Fibroblast of skin of abdomen (primary cell): ENCODE data around the gene OLFM3.

Source experiments
- DNase-seq: peaks from one replicate; pipeline ENCODE4 v3.0.0-alpha.2; 2013

The OLFM3 gene

DNA sequence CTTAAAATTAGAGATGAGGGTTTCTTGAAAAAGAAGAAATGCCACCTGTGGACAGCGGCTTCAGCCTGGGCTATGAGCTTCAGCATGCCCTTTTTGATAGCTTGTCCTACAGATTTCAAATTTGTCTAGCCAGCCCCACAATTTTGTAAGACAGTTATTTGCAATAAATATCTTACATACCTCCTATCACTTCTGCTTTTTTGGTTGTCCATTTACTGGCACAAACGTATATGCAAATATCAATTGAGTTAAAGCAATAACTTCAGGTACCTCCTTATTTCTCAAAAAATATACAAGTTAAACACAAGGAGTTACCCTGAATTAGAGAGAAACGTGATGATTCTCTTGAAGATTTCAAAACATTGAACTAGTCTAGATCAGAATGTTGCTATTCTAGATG, 53.5 kb downstream of the OLFM3 start:
- DNase-seq, result no peak

- no peak for DNase-seq
Observed at GRCh38 chr1:101942516-101943193, 54.1 kb downstream of the OLFM3 start.

DNA sequence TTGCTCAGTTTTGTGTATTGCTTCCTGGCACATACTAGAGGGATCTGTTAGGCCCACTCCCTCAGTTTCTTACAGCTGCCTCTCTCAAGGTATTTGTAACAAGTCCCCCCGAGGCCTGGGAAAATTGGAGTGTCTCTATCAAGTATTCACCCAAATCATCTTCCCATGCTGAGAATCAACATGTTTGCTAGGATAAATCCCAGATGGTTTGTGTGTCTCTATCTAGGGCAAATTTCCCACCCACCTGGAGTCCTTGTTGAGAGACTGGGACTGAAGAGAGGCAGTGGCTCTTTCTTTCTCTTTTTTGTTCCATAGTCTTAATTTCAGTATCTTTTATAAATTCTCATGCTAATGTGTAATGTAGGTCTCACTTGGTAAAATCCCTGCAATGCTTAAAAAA, 58.0 kb downstream of the OLFM3 start:
- DNase-seq, result no peak

DNA sequence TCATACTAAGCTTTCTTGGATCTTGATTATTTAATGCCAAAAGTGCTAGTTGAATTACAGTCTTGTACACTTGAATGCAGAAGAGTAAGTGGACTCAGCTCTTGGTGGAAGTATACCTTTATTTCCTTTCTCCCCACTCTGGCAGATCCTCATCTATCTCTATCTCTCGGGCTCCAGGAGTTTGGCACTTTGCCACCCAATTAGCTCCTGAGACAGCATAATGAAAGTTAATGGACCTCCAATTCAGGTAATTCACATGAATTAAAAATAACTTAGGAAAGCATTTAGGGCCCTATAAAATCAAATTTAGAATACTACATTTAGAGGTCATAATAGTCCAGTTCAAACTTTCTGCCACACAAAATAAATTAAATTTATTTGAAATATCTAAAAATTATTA, 67.4 kb downstream of the OLFM3 start:
- no peak for DNase-seq

GRCh38 chr1:101928829-101929228, 67.9 kb downstream of the OLFM3 start:
- DNase-seq, result no peak

DNA sequence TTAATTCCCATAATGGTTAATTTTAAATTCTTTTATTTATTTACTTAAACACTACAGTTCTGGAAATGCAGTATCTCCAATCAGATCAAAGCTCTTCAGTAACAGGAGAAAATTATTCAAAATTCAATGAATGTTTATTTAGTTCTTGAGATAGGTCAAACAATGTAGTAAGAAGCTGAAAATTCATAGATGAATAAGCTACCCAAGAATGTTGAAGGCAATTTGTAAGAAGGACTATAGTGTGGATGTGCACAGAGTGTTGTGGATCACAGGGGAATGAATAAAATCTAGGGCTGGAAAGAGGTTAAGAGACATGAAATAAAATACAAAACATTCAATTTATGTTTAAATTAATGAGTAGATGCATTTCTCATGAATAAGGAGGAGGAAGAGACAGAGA, 72.0 kb downstream of the OLFM3 start:
- no peak for DNase-seq

DNA sequence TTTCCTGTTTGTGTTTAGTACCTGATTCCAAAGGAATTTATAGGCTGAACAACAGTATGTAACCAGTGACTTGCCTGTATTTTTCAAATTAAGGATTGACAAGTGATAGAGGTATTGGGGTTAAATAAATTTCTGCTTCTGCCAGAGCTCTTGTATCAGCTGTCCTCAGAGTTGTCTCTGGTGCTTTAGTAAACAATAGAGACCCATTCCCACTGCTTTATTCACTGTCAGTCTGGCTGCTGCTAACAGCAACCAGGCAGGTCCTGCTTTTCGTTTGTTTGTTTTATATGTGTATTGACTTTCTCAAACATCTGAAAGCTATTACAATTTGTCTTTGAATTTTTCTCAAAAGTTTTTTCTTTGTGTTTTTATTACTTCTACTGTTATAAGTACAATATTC, 76.1 kb downstream of the OLFM3 start:
- DNase-seq, result no peak

- no peak for DNase-seq
Observed at GRCh38 chr1:101918277-101918676, 78.4 kb downstream of the OLFM3 start.

DNA sequence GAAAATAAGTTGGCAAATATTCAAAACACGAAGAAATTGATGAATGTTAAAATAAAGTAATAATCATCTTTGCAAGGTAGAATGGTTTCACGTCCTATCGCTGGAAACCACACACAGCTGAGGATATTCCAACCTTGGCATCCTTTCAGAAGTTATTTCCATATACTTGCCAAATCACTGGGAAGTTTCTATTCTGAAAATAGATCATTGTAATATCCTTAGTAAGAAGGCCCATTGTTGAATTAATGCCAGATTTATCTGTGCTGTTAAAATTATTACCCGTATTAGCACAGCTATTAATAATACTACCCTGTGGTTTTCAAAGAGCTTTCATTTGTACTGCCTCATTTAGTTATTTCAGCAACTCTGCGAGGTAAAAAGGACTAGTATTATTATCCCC, 81.1 kb downstream of the OLFM3 start:
- no peak for DNase-seq

- no peak for DNase-seq
Observed at GRCh38 chr1:101914473-101915242, 82.1 kb downstream of the OLFM3 start.

GRCh38 chr1:101911894-101912293, 84.8 kb downstream of the OLFM3 start:
- no peak for DNase-seq

GRCh38 chr1:101908980-101909379, 87.7 kb downstream of the OLFM3 start:
- DNase-seq, result no peak

DNA sequence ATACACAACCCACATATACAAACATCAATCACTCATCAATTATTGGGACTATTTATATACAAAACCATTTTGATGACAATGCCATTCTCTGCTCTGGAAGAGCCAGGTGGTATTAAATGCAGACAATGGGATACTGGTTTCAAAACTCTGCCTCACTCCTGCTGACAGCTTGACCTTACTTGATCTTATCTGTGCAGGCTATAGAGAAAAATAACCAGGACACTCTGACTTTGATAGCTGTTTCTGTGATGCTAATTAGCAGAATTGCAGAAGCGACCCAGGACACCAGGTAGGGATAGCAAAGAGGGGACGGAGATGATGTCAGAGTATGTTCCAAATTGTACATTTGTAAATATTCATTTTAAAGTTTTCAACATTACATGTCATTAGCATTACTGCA, 89.5 kb downstream of the OLFM3 start:
- DNase-seq, result no peak

GRCh38 chr1:101905283-101905835, 91.4 kb downstream of the OLFM3 start:
- DNase-seq, result no peak

DNA sequence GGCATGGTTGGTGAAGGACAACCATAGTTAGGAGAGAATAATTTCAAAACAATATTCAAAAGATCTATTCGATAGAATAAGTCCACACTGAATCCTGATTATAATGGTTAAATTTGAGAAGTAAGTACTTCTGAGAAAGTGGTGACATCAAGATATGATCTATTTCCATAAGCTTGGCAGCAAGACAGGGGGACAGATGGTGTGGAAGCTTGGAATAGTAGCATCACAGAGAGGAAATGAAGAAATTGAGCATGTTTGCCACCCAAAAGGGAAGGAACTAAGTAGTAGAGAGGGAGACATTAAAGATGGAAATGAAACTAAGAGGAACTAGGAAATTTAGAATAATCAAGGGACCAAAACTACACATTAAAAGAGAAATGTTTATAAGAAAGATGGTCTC, 94.5 kb downstream of the OLFM3 start:
- no peak for DNase-seq

DNA sequence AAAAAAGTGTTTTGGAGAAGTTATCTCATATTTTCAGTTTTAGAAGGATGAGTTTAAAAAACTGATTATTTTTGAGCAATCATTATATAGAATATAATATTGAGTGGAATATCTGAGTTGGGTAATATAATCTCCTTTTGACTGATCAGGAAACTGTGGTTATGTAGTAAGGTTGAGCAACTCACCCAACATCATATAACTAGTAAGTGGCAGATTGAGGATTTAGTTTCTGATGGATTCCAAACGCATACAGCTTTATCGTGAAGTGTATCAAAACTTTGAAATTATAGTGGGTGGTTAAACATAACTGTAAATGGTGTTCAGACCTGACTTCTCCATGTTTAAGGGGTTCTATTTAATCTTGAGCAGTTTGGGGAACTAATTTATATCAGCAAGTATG, 98.6 kb downstream of the OLFM3 start:
- DNase-seq, result no peak

- DNase-seq, result no peak
Observed at GRCh38 chr1:101884621-101885020, 112.1 kb downstream of the OLFM3 start.

DNA sequence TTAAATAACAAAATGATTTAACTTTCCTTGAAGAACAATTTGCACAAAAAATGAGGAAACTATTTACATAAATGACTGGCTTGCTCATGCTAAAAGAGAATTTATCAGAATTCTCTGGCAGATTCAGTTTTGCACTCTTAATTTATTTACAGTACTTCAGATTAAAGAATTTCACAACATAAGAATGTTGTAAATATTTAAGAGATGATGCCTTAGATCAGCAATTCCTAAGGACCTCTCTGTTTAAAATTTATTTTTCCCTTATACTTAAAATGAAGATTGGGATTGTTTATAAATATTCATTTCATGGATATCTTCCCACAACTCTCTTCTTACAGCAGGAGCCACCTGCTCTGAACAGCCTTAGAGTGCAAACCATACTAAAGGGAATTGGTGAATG, 120.8 kb downstream of the OLFM3 start:
- no peak for DNase-seq

DNA sequence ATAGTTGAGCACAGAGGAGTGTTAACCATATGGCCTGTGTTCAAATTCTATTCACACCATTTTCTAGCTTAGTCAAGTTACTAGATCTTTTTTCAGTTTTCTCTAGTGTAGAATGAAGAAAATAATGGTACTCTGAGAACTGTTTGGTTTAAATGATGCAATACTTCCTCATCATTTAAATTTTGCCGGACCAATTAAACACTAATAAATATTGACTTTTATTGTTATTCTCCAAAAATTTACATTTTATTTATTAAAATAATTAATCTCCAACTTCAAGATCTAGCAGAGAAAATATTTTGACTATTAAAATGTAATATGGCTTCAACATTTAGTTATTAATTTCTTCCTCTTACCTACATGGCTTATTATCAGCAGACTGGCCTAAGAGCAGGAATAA, 123.1 kb downstream of the OLFM3 start:
- no peak for DNase-seq

DNA sequence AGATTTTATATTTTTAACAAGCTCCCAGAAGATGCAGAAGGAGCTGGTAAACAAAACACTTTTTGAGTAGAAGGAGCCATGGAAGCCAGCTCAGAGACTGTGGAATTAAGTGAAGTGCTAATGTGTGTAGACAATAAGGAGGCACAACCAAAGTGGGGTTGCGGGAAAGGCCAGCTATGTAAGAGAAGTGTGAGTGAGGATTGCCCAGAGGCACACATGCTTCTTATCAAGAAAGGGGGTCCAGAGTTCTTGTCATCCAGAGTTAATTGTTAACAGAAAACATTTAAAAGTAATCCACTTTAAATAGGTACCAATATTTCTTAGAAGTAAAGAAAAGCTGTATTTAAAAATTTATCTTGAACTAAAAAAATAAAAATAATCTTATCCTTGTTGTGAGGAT, 136.8 kb downstream of the OLFM3 start:
- no peak for DNase-seq

- DNase-seq, result no peak
Observed at GRCh38 chr1:101854271-101854670, 142.5 kb downstream of the OLFM3 start.

DNA sequence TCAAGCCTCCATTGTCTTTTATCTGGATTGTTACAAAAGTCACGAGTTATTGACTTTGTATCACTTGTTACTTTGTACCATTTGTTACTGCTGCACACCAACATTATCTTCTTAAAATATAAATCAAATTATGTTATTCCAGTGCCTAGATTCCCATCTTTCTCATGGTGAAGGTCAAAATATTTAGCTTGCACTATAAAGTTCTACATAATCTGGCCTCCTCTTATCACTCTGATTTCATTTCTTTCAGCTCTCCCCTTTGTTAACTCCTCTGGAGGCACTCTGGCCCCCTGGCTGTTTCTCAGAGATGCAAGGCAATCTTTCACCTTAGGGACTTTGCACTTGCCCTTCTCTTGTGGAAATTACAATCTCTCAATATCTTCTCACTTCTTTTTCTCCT, 143.8 kb downstream of the OLFM3 start:
- no peak for DNase-seq

DNA sequence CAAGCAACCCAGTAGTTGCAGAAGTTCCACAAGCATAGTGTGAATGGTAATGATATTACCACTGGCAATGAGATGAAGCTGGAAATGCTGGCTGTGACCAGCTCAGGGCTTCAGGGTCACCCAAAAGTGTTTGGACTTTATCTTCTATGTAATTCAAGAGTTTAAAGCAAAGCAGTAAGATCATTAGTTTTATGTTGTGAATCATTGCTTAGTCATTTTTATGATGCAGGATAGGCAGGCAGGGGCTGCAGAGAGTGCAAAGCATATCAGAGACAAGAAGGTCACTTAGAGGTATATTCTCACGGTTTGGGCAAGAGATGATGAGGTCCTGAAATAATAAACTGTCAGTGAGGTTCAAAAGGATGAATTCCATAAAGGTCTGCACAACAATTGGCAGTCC, 147.4 kb downstream of the OLFM3 start:
- no peak for DNase-seq

DNA sequence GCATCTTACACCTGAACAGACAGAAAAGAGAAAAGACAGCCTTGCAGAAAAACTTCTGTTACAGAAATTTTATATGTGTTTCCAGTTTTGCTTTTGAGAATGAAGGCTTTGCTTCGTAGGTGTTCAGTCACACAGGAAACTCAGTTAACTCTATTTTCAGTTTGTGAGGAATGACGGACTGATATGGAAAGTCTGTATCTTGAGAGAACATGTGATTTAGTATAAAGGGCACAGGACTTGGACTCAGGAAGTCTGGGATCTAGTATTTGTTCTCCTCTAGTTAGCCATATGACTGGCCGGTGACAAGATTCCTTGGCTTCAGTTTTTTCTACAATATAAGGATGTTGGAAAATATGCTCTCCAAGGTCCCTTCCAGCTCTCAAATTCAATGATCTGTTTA, 149.1 kb downstream of the OLFM3 start:
- no peak for DNase-seq
